Measurements from ENCODE around the gene BLOC1S6.

BLOC1S6 gene

DNA sequence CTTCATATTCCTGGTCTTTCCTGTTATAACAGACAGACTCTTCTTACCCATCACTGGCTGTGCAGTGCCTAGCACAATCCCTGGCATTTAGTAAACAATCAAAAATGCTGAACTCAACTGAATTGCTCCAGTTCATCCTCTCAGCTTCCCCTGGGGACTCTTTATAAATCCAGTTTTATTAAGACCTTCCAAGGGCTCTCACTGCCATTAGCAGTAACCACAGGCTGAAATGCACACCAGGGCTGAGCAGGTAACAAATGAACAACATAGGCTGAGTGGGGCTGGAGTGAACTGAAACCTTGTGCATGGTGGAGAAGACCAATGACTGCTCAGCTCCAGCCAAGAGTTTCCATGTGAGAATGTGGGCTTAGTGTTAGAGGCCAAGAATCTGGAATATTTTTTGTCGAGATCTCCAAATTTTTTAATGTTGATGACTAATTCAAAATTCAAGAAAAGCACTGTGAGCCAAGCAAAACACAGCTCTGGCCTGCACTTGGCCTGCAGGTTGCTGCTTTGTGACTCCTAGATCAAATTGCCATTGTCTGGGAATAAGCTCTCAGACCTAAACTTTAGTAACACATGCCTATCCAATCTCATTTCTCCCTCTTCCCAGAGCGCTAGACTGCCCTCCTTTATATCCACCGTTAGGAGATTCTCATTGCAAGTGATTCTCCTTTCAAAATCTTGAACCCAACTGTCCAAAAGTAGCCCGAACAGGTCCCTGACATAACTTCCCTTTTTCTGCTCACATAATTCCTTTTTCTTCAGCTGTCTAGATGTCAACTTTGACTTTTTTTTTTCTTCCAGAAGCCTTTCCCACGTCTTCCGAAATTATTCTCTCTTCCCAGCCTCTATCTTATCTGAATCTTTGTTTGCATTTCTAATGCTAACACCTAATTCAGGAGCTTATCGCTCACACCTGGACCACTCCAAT is 55.1 kb downstream of the BLOC1S6 start:
- DNase-seq = no peak

DNA sequence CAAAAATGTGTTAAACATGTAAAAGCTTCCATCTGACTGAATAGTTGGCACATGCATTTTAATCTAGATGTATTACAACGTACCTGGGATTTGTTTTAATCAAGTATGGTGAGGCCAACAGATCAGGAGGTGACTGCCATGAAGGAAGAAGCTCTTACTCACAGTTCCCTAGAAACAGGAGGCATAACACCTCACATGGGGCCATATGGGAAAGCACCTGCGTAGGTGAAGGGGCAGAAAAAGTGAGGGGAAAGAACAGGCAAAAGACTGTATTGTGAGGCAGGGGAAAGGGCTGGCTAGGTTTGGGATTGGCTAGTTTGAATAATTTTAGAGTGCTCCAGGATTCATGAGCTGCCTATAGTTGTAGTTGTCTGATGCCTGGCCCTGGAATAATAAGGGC is 57.3 kb downstream of the BLOC1S6 start:
- no peak for DNase-seq

DNA sequence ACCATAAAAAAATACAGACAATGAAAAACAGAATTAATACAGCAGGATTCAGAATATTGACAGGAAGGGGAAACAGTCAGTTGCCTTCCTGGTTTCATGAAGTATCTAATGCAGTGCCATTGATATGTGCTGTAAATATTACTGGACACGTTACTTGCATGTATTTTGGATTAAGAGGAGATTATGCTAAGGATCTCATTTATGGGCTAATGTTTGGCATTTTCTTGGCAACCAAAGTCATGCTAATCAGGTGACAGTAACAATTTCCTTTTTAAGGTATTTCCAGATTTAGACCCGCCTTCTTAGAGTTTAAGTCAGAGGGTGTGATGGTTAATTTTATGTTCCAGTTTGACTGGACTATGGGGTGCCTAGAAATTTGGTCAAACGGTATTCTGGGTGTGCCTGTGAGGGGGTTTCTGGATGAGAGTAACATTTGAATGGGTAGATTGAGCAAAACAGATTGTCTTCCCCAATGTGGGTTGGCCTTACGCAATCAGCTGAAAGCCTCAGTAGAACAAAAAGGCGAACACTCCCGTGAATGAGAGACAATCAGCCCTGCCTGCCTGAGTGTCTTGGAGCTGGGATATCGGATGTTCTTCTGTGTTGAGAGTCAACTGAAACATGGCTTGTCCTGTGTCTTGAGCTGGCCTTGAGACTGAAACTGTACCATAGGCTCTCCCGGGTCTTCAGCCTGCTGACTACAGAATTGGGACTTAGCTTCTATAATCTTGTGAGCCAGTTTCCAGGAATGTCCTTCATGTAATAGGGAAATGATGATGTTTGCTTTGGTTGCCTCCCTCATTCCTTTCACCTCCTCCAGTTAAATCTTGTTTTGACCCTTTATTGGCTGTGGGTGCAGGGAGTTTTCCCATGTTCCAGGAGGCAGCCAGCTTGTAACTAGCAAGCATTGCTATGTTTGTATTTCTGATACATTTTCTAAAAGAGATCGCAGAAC is 58.1 kb downstream of the BLOC1S6 start:
- DNase-seq = no peak

DNA sequence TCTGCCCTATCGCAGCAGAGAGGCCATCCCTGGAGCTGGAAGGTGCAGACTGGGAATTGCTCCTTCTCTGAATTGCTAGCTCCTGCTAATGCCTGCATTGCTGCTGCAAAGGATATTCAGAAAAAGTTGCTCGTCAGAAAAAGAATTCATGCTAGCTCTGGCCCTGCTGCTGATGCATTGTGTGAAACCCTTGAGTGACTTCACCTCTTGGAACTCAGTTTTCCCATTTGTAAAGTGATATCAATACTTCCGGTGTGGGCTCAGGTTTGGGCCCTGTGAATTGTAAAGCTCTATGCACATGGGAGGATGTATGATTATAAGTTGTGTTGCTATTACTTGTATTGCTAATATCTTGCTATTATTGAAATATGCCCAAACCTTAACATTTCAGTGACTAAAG is 59.0 kb downstream of the BLOC1S6 start:
- DNase-seq = no peak

DNA sequence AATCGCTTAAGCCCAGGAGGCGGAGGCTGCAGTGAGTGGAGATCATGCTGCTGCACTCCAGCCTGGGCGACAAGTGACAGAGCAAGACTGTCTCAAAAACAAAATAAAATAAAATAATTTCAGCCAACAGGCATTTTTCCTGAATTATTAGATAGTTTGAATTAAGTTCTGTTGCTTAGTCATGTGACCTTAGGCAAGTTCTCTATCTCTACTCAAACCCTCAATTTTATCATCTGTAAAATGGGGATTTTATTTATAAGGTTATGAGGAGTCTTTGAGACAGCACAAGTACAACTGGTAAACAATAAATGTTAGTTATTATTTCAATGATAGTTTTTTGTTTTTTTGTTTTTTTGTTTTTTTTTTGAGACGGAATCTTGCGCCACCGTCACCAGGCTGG is 60.6 kb downstream of the BLOC1S6 start:
- DNase-seq = no peak

DNA sequence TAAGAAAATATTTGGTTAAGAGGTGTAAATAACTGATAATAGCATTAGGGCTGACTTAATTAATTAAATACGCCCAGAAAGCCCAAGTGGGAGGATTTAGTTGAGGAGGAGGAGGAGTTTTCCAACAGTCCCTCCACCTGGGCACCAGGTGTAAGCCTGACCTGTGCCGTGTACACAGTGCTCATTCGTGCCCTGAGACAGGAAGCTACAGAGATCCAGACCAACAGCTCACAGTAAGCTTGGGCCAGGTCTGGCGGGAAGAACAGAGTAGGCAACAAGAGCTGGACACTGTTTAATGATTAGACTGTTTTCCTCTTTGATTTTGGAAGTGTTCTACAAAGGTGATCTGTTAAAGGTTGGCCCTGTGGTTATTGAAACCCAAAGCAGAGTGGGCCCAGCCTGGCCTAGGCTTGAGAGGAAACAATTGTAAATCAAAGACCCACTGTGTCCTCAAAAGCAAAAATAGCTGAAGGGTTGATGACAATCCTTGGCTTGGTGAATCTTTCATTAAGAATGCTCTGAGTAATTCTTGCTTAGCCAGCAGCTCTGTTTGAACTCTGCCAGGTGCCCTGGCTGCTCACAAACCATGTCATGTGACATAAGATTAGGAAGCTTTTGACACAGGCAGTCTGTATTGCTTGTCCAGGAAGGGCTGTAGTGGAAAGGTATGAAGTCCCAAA is 61.5 kb downstream of the BLOC1S6 start:
- DNase-seq = no peak

DNA sequence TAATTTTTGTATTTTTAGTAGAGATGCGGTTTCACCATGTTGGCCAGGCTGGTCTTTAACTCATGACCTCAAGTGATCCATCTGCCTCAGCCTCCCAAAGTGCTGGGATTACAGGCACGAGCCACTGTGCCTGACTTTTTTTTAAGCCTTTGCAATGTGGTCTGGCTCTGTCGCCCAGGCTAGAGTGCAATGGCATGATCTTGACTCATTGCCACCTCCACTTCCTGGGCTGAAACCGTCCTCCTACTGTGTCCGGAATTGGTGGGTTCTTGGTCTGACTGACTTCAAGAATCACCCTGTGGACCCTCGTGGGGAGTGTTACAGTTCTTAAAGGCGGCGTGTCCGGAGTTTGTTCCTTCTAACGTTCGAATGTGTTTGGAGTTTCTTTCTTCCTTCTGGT is 62.8 kb downstream of the BLOC1S6 start:
- DNase-seq = peak in 1 of 2 experiments; percentile 36

DNA sequence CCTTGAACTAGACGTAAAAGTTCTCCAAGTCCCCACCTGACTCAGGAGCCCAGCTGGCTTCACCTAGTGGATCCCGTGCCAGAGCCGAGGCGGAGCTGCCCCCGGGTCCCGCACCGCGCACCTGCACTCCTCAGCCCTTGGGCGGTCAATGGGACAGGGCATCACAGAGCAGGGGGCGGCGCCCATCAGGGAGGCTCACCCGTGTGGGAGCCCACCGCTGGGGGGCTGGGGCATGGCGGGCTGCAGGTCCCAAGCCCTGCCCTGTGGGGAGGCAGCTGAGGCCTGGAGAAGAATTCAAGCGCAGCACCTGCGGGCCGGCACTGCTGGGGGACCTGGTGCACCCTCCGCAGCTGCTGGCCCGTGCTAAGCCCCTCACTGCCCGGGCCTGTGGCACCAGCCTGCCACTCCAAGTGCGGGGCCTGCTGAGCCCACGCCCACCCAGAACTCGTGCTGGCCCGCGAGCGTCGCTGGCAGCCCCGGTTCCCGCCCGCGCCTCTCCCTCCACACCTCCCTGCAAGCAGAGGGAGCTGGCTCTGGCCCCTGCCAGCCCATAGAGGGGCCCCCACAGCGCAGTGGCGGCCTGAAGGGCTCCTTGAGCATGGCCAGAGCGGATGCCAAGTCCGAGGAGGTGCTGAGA is 63.8 kb downstream of the BLOC1S6 start:
- no peak for DNase-seq

DNA sequence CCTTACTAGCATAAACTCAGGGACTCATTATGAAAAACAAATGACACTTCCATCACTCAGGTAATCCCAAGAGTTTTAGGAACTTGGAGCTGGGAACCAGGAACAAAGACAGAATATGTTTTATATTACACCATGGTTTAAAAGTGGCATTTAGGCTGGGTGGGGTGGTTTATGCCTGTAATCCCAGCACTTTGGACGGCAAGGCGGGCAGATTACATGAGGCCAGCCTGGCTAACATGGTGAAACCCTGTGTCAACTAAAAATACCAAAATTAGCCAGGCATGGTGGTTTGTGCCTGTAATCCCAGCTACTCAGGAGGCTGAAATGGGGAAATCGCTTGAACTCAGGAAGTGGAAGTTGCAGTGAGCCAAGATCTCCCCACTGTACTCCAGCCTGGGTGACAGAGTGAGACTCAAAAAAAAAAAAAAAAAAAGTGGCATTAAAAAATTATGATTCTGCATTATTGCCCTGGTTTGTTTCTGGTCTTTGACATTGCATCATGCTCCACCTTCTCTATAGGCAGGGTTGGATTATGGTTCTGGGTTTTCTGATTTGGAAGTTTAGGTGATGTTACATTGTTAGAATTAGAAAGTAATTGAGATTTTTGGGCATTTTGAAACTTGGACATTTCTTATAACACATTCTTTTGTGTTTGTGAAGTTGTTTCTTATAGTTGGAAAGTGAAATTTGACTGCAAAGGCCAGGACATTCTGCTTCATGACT is 66.7 kb downstream of the BLOC1S6 start:
- no peak for DNase-seq

DNA sequence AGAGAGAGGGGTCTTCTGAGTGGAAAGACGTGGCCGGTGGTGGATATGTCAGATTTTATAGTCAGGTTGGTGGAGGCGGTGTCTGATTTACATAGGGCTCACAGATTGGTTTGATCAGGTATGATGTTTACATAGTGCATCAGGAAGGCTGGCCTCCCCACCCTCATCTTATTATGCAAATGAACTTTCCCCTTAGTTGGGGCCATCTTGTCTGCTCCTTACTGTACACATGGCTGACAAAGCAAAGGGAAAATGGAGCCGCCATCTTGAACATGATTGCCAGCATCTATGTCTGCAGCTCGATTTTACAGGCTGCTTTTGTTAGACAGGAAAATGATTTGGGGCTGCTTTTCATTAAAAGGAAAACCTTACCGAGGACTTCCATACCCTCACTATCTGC is 67.6 kb downstream of the BLOC1S6 start:
- no peak for DNase-seq

DNA sequence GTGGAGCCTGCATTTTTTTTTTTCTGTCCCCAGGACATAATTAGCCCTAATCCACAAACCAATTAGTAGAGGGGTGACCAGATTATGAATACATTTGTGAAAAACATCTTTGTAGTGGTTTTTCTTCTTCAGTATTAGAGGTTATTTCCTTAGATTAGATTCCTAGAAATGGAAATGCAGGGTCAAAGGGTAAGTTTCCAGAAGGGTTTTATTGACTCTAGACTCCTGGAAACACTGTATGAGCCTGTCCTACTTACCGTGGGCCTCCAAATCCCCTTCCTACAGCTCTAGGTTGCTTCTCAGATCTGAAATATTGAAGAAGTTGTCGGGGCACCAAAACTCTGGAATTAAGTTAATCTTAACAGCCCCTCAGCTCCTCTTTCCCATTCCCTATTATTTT is 70.1 kb downstream of the BLOC1S6 start:
- no peak for DNase-seq

DNA sequence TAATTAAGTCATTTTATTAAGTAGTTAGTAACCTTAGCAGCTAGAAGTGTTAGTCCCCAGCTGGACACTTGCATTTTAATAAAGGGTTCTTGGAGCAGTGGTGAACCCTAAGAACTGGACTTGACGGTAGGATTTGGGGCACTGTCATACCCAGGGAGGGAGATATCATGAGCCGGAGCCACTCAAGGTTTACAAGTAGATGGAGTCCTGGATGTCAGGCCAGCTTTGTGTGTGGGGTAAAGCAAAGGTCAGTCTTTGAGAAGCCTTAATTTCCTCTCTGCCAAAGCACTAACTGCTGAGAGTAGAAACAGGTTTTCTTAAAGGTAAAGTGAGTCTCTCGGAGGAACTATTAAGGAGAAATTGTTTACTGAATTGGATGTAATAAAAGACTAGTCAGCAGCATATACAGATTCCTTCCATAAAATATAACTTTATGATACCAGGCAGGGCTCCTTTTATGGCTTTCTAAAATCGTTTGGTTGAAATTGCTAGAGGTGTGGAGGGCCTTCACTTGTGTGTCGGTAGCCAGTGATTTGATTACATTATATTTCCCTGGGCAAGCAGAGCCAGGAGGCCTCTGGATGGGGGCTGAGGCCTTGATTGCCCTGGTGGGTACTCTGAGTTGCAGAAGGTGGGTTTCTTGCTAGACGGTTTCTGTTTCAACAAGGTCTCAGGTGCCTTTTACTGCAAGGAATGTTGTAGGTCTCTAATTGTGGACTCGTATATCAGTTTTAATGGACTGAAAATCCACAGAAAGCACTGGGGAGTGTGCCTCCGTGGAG is 70.8 kb downstream of the BLOC1S6 start:
- DNase-seq = no peak
